ENCODE results near the gene F8A1.
A peak's percentile ranks its signal among the peaks of the same experiment; 100 is the strongest.
"Not testable (repeated sequence)": the region's sequence is repeated elsewhere in the genome, so short reads cannot be mapped to it uniquely, and the experiment has no call there.

F8A1 gene

GRCh38 chrX:154910048-154910447 is 23.9 kb downstream of the F8A1 start:
- H3K4me1 Mint-ChIP-seq (ENCODE audit: low read depth); H3K36me3 Mint-ChIP-seq (ENCODE audit: low read depth); H3K4me3 Mint-ChIP-seq; H3K9me3 Mint-ChIP-seq; H3K27ac Mint-ChIP-seq: not testable (repeated sequence)
- peaks cover 15% of the 10 kb centered on the region for H3K27me3 Mint-ChIP-seq (ENCODE audit: low read depth)

DNA sequence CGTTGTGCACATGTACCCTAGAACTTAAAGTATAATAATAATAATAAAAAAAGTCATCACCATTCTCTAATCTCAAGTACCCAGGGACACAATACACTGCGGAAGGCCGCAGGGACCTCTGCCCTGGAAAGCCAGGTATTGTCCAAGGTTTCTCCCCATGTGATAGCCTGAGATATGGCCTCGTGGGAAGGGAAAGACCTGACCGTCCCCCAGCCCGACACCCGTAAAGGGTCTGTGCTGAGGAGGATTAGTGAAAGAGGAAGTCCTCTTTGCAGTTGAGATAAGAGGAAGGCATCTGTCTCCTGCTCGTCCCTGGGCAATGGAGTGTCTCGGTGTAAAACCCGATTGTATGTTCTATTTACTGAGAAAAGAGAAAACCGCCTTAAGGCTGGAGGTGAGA is 24.4 kb downstream of the F8A1 start:
- not testable (repeated sequence) for H3K27ac Mint-ChIP-seq; H3K36me3 Mint-ChIP-seq (ENCODE audit: low read depth); H3K9me3 Mint-ChIP-seq; H3K4me3 Mint-ChIP-seq; H3K4me1 Mint-ChIP-seq (ENCODE audit: low read depth)
- peaks cover 14% of the 10 kb centered on the region for H3K27me3 Mint-ChIP-seq (ENCODE audit: low read depth)

- Mint-ChIP-seq H3K36me3 (ENCODE audit: low read depth) (no peaks in the 10 kb centered on the region), H3K4me3 (no peak overlapping the region), H3K27me3 (ENCODE audit: low read depth) (peaks cover 7% of the 10 kb centered on the region), H3K27ac (no peak overlapping the region), H3K9me3 (no peaks in the 10 kb centered on the region), H3K4me1 (ENCODE audit: low read depth) (peaks cover 1% of the 10 kb centered on the region)
Measured at GRCh38 chrX:154914052-154914451, 27.9 kb downstream of the F8A1 start.

DNA sequence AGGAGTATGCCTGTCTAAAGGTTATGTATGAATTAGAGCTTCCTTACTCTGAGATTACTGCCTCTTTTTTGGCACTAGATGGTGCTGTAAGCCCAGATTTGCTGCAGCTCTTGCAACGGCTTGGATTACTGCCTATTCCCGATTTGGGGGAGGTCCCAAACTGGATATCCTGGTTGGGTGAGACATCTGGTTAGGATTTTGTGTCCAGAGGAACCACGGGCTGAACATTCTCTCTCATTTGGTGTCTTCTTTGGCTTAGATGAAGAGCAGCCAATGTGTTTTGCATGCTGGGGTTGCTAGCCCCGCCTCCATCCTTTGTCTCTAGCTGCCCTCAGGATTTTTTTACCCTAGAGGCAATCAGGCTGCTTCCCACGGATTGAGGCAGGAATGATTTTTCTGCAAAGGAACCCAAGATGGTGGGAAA is 31.9 kb downstream of the F8A1 start:
- peaks cover 7% of the 10 kb centered on the region for H3K27me3 Mint-ChIP-seq (ENCODE audit: low read depth)
- no peaks in the 10 kb centered on the region for H3K9me3 Mint-ChIP-seq
- no peaks in the 10 kb centered on the region for H3K36me3 Mint-ChIP-seq (ENCODE audit: low read depth)
- H3K4me3 Mint-ChIP-seq = peak overlapping the region; percentile 50
- peaks cover 1% of the 10 kb centered on the region for H3K4me1 Mint-ChIP-seq (ENCODE audit: low read depth)
- no peak overlapping the region for H3K27ac Mint-ChIP-seq

GRCh38 chrX:154924771-154925170 is 38.6 kb downstream of the F8A1 start:
- H3K9me3 Mint-ChIP-seq; H3K27ac Mint-ChIP-seq; H3K4me3 Mint-ChIP-seq; H3K36me3 Mint-ChIP-seq (ENCODE audit: low read depth); H3K4me1 Mint-ChIP-seq (ENCODE audit: low read depth): not testable (repeated sequence)
- H3K27me3 Mint-ChIP-seq (ENCODE audit: low read depth) = peaks cover 16% of the 10 kb centered on the region

Measured in T-helper 1 cell treated with Interleukin-12 subunit alpha and Interleukin-12 subunit beta and Interleukin-4 antibody, amounts not matched to agents 30 μg/mL and 1 μg/mL, for 36 hours (primary cell).